Mesenchymal stem cell (in vitro differentiated cells and primary cell): ENCODE results near the gene MICAL3.

Experiments
- DNase-seq: peaks from one replicate; pipeline ENCODE4 v3.0.0-alpha.2; 2013
- H2AFZ ChIP-seq: one replicate; pipeline ENCODE4 v1.6.1; 2013; ENCODE audit warnings: low read depth, mild to moderate bottlenecking, control low read depth, inconsistent platforms, low read length, moderate library complexity
- H2AK5ac ChIP-seq: 2 replicates; pipeline ENCODE4 v1.6.1; 2013; ENCODE audit warnings: low read length, moderate library complexity, mild to moderate bottlenecking, inconsistent platforms; ENCODE audit not compliant: severe bottlenecking
- H2BK120ac ChIP-seq: one replicate; pipeline ENCODE4 v1.6.1; 2013; ENCODE audit warnings: low read depth, mild to moderate bottlenecking, inconsistent platforms, low read length, moderate library complexity
- H2BK12ac ChIP-seq, 2 experiments: one replicate each; pipeline ENCODE4 v1.6.1; 2013; ENCODE audit warnings: inconsistent platforms in 2 of 2, low read length in 2 of 2, mild to moderate bottlenecking in 2 of 2, moderate library complexity in 2 of 2, control low read depth in 1 of 2
- H2BK15ac ChIP-seq: one replicate; pipeline ENCODE4 v1.6.1; 2013; ENCODE audit warnings: mild to moderate bottlenecking, low read depth, inconsistent platforms; ENCODE audit not compliant: poor library complexity, severe bottlenecking
- H2BK5ac ChIP-seq: 2 replicates; pipeline ENCODE4 v1.6.1; 2013; ENCODE audit warnings: low read depth, mild to moderate bottlenecking, low read length, control low read depth, inconsistent platforms; ENCODE audit not compliant: poor library complexity, severe bottlenecking
- H3K14ac ChIP-seq, 2 experiments: one replicate each; pipeline ENCODE4 v1.6.1; 2013; ENCODE audit warnings: inconsistent platforms in 2 of 2, low read length in 2 of 2, control low read depth in 1 of 2, mild to moderate bottlenecking in 1 of 2, moderate library complexity in 1 of 2
- H3K18ac ChIP-seq, 2 experiments: one replicate each; pipeline ENCODE4 v1.6.1; 2013; ENCODE audit warnings: inconsistent platforms in 2 of 2, low read length in 2 of 2, control low read depth in 1 of 2, low read depth in 1 of 2, mild to moderate bottlenecking in 1 of 2
- H3K23ac ChIP-seq, 2 experiments: one replicate each; pipeline ENCODE4 v1.6.1; 2013; ENCODE audit warnings: inconsistent platforms in 2 of 2, low read length in 2 of 2, mild to moderate bottlenecking in 2 of 2, moderate library complexity in 2 of 2, control low read depth in 1 of 2
- H3K27ac ChIP-seq: 2 replicates; pipeline ENCODE4 v1.5.1; 2013; ENCODE audit warnings: mild to moderate bottlenecking, moderate library complexity, low read length, control low read depth, inconsistent platforms; ENCODE audit not compliant: poor library complexity, severe bottlenecking
- H3K27me3 ChIP-seq, 2 experiments: 2 replicates each; pipeline versions ENCODE4 v1.6.1 to v1.7.0; 2013; ENCODE audit warnings: low read length in 2 of 2, mild to moderate bottlenecking in 2 of 2, moderate library complexity in 2 of 2, control low read depth in 1 of 2, inconsistent platforms in 1 of 2; ENCODE audit not compliant: control insufficient read depth in 1 of 2, insufficient read depth in 1 of 2
- H3K36me3 ChIP-seq, 2 experiments: 2 replicates each; pipeline versions ENCODE4 v1.6.1 to v1.7.0; 2013; ENCODE audit warnings: low read length in 2 of 2, control low read depth in 1 of 2, inconsistent platforms in 1 of 2, low read depth in 1 of 2, mild to moderate bottlenecking in 1 of 2; ENCODE audit not compliant: insufficient read depth in 2 of 2, control insufficient read depth in 1 of 2
- H3K4ac ChIP-seq, 2 experiments: one replicate each; pipeline ENCODE4 v1.6.1; 2013; ENCODE audit warnings: inconsistent platforms in 2 of 2, low read length in 2 of 2, mild to moderate bottlenecking in 2 of 2, moderate library complexity in 2 of 2, control low read depth in 1 of 2, low read depth in 1 of 2
- H3K4me1 ChIP-seq: 2 replicates; pipeline ENCODE4 v1.6.1; 2013; ENCODE audit warnings: low read depth, low read length, control low read depth; ENCODE audit not compliant: control insufficient read depth, insufficient read depth
- H3K4me2 ChIP-seq: 2 replicates; pipeline ENCODE4 v1.6.1; 2013; ENCODE audit warnings: low read length, mild to moderate bottlenecking, inconsistent platforms; ENCODE audit not compliant: poor library complexity, severe bottlenecking
- H3K4me3 ChIP-seq, 2 experiments: 2 replicates each; pipeline versions ENCODE4 v1.5.1 to v1.7.0; 2013; ENCODE audit warnings: low read length in 2 of 2, mild to moderate bottlenecking in 2 of 2, control low read depth in 1 of 2, low read depth in 1 of 2; ENCODE audit not compliant: insufficient read depth in 1 of 2
- H3K79me1 ChIP-seq: replicated peaks from 2 replicates; pipeline ENCODE4 v1.6.1; 2013; ENCODE audit warnings: mild to moderate bottlenecking, control low read depth, low read length, inconsistent platforms; ENCODE audit not compliant: poor library complexity, severe bottlenecking
- H3K9ac ChIP-seq: 2 replicates; pipeline ENCODE4 v1.7.0; 2013; ENCODE audit warnings: mild to moderate bottlenecking, low read length, moderate library complexity
- H3K9me3 ChIP-seq: 2 replicates; pipeline ENCODE4 v1.7.0; 2013; ENCODE audit warnings: mild to moderate bottlenecking, low read length; ENCODE audit not compliant: control insufficient read depth
- H4K8ac ChIP-seq: one replicate; pipeline ENCODE4 v1.6.1; 2013; ENCODE audit warnings: inconsistent platforms, mild to moderate bottlenecking, low read length, moderate library complexity
- H4K91ac ChIP-seq: one replicate; pipeline ENCODE4 v1.6.1; 2013; ENCODE audit warnings: mild to moderate bottlenecking, low read length, inconsistent platforms
- WGBS: methylation state at CpG from one replicate; pipeline ENCODE4 v1.1.7; 2013; ENCODE audit warnings: mixed read lengths; 5-methylcytosine and 5-hydroxymethylcytosine counted together

Gene MICAL3

DNA sequence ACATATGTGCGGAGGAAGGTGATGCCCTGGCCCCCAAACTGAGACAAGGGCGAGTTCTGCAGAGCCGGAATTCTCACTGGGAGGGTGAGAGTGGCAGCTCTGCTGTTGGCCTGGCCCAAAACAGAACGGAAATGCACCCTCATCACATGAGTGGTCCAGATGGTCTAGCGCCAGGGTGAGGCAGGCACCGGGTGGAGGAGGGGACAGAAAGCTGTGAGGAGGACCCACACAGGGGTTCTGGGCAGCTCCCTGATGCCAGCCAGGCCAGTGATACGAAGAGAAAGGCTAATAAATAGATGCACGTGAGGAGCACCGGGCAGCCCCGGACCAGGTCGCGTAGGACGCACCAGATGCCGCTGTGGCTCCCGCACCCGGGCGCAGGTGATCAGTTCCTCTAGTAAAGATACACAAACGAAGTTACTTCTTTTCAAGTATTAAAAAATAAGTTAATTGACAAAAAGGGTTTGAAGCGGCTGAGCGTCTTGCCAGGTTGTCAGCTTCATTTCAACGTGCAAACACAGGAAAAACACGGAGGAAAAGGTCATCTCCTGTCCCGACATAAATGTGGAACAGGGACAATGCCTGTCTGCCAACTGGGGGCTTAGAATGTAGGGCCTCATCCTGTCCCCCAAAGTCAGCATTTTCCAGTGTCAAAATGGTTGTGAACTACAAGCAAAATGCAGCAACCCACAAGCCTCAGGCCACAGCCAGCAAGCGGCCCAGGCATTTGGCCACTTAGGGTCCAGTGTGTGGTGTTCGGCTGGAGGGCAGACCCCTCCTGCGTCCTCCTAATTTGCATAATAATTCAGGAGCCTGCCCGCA lies 234.8 kb downstream of the MICAL3 start:
- WGBS = 96% methylated on average over 22 of the region's 27 CpGs
- Histone ChIP-seq H3K4me1 (peaks cover 10% of the 10 kb centered on the region), H3K23ac (no peak overlapping the region), H3K27ac (no peak overlapping the region), H3K4ac (no peak overlapping the region), H4K91ac (no peak overlapping the region), H2AFZ (no peak overlapping the region), H3K9me3 (no peaks in the 10 kb centered on the region), H2BK12ac (no peak overlapping the region), H3K4me2 (no peak overlapping the region), H2BK15ac (no peak overlapping the region), H2BK120ac (no peak overlapping the region), H3K79me1 (peaks cover 1% of the 10 kb centered on the region), H3K9ac (no peak overlapping the region), H3K27me3 (no peaks in the 10 kb centered on the region), H3K36me3 (peaks cover 32 to 81% of the 10 kb centered on the region in 2 experiments), H3K18ac (no peak overlapping the region), H2BK5ac (no peak overlapping the region), H3K14ac (no peak overlapping the region), H4K8ac (no peak overlapping the region), H2AK5ac (no peak overlapping the region), H3K4me3 (no peak overlapping the region)
- DNase-seq = no peak

DNA sequence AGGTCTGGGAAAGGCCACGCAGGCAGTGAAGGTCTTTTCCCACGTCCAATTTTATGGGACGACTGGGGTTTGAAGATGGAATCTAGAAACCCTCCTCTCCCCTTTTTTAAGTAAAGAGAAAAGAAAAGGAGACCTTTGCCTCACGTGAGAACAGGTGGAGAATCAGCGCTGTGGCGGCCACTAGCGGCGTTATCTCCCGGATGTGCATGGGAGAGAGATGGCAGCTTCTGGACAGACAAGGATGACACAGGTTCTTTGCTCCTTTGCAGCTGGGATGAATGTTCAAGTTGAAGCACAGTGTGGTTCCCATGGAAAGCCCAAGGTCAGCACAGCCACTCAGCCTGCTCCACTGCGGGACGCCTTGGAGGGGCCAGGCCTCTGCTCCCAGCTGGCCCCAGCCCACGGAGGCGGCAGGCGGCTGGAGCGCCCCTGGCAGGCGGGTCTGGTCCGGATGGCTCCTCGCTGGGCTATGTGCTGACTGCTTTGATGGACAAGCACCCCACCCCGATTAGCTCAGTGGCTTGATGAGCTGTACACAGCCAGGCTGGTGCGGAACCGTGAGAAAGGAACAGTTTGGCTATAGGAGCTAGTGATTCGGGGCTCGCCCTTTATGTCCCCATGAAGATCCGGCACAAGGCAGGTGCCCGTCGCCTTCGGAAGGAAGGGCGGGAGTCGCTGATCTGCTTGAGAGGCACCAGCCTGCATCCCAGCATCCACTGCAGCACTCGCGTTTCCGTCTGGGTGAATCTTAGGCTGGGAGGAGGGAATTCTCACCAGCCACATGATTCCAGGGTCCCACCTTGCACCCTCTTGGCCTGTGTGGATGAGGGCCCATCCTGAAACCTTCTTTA lies 235.6 kb downstream of the MICAL3 start:
- H3K18ac ChIP-seq = no peak overlapping the region

DNA sequence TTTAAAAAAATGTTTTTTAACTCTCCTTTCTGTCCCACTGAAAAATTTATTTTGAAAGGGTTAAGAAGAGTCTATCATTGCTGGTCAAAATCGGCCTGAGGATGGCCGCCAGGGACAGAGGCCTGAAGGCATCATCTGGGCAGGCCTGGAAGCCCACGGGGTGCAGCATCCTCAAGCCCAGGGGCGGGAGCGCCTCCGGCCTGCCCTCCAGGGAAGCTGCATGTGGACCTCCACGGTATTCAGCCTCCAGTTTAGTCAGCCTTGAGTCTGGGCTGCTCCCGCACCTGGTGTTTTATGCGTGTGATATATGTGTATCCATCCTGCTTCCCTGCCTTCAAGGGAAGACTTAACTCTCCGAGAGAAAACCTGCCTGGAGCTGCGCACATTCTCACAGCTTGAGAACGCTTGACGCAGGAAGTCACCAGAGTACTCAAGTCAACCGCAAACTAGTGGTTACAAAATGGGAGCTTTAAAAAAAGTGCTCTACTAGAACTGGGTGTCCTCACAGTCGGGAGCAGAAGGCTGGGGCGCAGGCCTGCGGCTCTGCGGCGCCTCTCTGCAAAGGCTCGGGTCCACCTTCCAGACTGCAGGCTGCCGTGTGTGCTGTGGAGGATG lies 236.5 kb downstream of the MICAL3 start:
- 92% methylated on average over 21 of the region's 21 CpGs for WGBS
- H4K91ac ChIP-seq = no peak overlapping the region

More for the DNA sequence above, 235.6 kb downstream of the MICAL3 start:
- no peak for DNase-seq
- Histone ChIP-seq H2BK120ac (no peak overlapping the region), H4K91ac (no peak overlapping the region), H3K36me3 (peaks cover 32 to 74% of the 10 kb centered on the region in 2 experiments), H3K4ac (no peak overlapping the region), H3K79me1 (no peaks in the 10 kb centered on the region), H3K27ac (no peak overlapping the region), H2BK5ac (no peak overlapping the region), H2AFZ (no peak overlapping the region), H3K14ac (no peak overlapping the region), H3K23ac (no peak overlapping the region), H3K9ac (no peak overlapping the region), H3K9me3 (no peaks in the 10 kb centered on the region), H2AK5ac (no peak overlapping the region), H3K4me1 (peaks cover 10% of the 10 kb centered on the region), H2BK15ac (no peak overlapping the region), H4K8ac (no peak overlapping the region), H3K4me3 (no peak overlapping the region), H2BK12ac (no peak overlapping the region), H3K4me2 (no peak overlapping the region), H3K27me3 (no peaks in the 10 kb centered on the region)
- WGBS = 91% methylated on average over 28 of the region's 32 CpGs

DNA sequence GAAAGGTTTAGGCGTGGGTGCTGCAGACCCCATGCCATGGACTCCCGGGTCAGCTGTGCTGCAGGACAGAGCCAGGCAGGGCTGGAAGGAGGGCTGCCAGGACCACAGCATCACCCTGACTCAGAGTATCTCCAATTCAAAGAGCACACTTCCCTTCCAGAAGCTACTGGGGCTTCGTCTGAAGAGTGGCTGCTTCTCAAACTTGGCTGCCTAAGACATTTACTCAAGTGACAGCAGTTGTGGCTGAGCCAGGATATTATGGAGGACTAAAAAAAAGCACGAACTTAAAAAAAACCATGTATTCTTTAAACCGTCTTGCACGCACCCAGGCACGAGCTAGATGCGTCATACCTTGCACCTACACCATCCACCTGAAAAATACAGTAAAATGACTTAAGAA lies 237.1 kb downstream of the MICAL3 start:
- Histone ChIP-seq H3K4me1 (peaks cover 13% of the 10 kb centered on the region), H3K27me3 (no peaks in the 10 kb centered on the region), H3K9ac (peak overlapping the region; percentile 15), H3K18ac (no peak overlapping the region), H2BK15ac (no peak overlapping the region), H4K91ac (no peak overlapping the region), H2AFZ (no peak overlapping the region), H3K36me3 (peaks cover 32 to 59% of the 10 kb centered on the region in 2 experiments), H2BK12ac (no peak overlapping the region), H2BK5ac (no peak overlapping the region), H3K14ac (no peak overlapping the region), H2BK120ac (no peak overlapping the region), H3K27ac (no peak overlapping the region), H3K79me1 (no peaks in the 10 kb centered on the region), H3K23ac (no peak overlapping the region), H3K4me3 (peak overlapping the region in 1 of 2 experiments; percentile 29), H2AK5ac (no peak overlapping the region), H3K4me2 (no peak overlapping the region), H4K8ac (no peak overlapping the region), H3K4ac (no peak overlapping the region), H3K9me3 (no peaks in the 10 kb centered on the region)
- WGBS = 88% methylated on average over 8 of the region's 8 CpGs
- no peak for DNase-seq

More for the DNA sequence above, 236.5 kb downstream of the MICAL3 start:
- Histone ChIP-seq H3K27me3 (no peaks in the 10 kb centered on the region), H3K9ac (no peak overlapping the region), H3K4me1 (peaks cover 10% of the 10 kb centered on the region), H3K23ac (no peak overlapping the region), H4K8ac (no peak overlapping the region), H2BK15ac (no peak overlapping the region), H3K4me2 (no peak overlapping the region), H2AK5ac (no peak overlapping the region), H3K36me3 (peaks cover 32 to 65% of the 10 kb centered on the region in 2 experiments), H3K18ac (no peak overlapping the region), H3K14ac (no peak overlapping the region), H3K79me1 (no peaks in the 10 kb centered on the region), H2BK5ac (no peak overlapping the region), H3K9me3 (no peaks in the 10 kb centered on the region), H3K4me3 (no peak overlapping the region), H3K27ac (no peak overlapping the region), H3K4ac (no peak overlapping the region), H2BK120ac (no peak overlapping the region), H2BK12ac (no peak overlapping the region), H2AFZ (no peak overlapping the region)
- DNase-seq = no peak
